Retinal pigment epithelial cell (primary cell): Measurements from ENCODE around the gene LRRC27.
A peak's percentile ranks its signal among the peaks of the same experiment; 100 is the strongest.

Source experiments
- DNase-seq: peaks from one replicate; pipeline ENCODE4 v3.0.0-alpha.2; 2010; ENCODE audit warnings: low read depth
- H3K4me3 ChIP-seq: 2 replicates; pipeline ENCODE4 v1.5.1; 2011; ENCODE audit warnings: mild to moderate bottlenecking, low read length, control low read depth, moderate library complexity
- CTCF ChIP-seq: conservative IDR thresholded peaks from 2 replicates; pipeline ENCODE4 v1.5.1; 2011; ENCODE audit warnings: low read depth, low read length, control low read depth, inconsistent platforms

LRRC27 gene

DNA sequence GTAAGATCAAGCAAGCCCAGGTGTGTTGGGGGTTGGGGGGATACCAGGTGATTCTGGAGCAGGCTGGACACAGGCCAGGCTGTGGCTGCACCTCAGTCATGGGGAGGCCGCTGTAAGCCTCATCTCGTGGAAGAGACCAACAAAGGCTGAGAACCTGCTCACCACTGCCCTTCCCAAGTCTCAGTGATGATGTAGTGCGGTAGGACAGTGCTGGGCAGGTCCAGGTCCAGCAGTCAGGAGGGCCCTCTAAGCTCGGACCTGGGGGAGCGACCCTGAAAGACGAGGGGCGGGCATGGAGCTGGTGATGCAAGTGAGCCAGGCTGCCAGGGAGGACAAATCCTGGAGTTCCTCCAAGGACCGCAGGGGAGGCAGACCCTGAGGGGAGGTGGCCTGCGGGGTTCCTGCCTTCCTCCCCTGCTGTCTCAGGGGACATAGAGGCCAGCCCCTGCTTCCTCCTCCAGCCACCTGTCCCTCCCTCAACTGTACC, 61.7 kb downstream of the LRRC27 start:
- TF ChIP-seq CTCF: no peak
- no peak for DNase-seq
- no peak overlapping the region for H3K4me3 ChIP-seq

DNA sequence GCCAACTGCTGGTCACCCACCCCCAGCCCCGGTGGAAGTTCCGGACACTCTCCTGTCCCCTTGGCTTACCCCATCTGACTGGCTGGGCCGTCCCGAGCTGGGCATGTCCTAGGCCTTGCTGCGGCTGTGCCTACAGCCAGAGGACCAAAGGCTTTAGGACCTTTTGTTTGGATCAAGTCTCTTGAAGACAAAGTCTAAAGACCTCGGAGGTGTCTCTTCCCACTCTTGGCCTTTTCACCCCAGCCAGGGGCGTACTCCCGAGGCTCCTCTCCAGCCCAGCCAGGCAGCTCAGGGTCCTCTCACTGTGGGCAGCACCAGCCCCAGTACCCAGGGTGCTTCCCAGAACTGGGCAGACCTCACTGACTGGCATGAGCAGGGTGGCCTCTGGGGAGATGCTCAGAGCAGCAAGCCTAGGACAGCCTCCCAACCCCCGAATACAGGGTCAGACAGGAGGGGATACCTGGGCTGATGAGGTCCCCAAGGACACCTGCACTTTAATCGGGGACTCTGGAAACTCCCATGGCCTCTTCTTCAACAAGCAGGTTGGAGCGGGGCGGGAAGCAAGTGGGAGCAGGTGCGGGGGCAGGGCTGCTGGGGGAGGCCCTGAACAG, 62.3 kb downstream of the LRRC27 start:
- no peak for DNase-seq
- TF ChIP-seq CTCF: no peak

GRCh38 chr10:132394936-132395703, 63.1 kb downstream of the LRRC27 start:
- H3K4me3 ChIP-seq: no peak overlapping the region
- DNase-seq: no peak
- no peak for TF ChIP-seq CTCF

More for the DNA sequence above, 62.3 kb downstream of the LRRC27 start:
- no peak overlapping the region for H3K4me3 ChIP-seq

DNA sequence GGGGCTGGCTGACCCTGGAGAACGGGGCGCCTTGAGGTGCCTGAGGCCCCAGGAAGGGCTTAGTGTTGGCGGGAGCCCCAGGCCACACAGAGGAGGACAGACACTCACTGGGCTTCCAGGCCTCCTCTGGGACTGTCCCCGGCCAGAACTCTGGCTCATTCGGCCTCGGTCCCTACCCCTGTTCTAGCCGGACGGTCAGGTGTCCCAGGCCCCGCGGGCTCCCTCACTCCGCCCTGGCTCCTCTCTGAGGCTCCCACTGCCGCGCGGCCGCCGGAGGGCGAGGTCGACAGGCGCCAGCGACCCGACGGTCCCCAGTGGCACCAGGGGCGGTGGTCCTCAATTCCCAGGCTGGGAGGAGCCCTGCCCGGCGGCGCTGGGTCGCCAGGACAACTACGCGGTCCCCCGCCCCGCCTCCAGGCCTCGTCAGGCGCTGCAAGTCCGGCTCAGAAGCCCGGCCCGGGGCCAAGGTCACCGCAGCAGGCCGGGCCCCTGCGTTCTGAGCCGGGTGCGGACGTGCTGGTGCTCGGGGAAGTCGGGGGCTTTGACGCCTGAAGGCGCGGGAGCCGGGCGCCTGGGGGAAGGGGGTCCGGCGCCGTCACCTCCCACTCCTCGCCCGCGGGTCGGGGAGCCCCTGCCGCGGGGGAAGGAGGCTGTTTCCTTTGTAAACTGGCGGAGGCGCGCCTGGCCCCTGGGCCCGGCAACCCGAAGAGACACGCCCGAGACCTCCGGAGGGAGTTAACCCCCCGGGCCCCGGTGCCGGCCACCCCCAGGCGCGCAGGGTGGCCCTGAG, 63.9 kb downstream of the LRRC27 start:
- peak overlapping the region; percentile 20 for H3K4me3 ChIP-seq
- no peak for TF ChIP-seq CTCF
- no peak for DNase-seq

DNA sequence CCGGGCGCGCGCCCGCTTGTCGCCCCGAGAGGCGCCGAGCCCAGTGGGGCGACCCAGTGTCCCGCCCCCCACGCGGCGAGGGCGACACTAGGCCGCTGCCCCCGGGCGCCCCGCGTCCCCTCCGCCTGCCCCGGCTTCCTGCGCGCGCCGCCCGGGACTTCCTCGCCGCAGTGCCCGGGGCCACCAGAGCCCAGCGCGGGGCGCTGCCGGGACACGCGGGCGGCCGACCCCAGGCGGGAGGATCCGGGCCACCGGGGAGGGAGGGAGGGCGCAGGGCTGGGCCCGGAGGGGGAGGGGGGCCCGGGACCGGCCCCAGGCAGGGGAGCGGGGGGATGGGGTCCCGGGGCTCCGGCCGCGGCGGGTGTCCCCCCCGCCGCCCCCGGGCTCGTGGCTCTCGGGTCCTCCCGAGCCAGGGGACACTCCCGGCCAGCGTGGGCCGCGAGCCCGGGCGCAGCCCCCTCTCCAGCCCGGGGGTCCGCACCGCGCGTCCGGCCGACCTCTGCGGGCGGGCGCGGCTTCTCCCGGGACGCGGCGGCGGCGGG, 64.6 kb downstream of the LRRC27 start:
- TF ChIP-seq CTCF: no peak
- peak overlapping the region; percentile 29 for H3K4me3 ChIP-seq
- DNase-seq: no peak

- H3K4me3 ChIP-seq: peak within 1 kb of the TSS; percentile 62
- no peak for TF ChIP-seq CTCF
- DNase-seq: no peak
Measured at GRCh38 chr10:132397036-132397541, 65.1 kb downstream of the LRRC27 start, which contains the start of gene PWWP2B. TSS of gene PWWP2B (plus strand) at chr10:132397200. CDS start at chr10:132397227, 27 bp downstream.
